ENCODE measurements around the gene ZBTB40. TPM values are rescaled to one million over a fixed set of nuclear protein-coding genes. Genes with fewer than 3 reads are reported as not detected.

The ZBTB40 gene
- total and polyA plus RNA-seq, 9 of the 15 experiments (the other 6 are each of a cell fraction or from before 2014, with no cell fraction given), result 2.6 to 26.0 (median 18.8) TPM

DNA sequence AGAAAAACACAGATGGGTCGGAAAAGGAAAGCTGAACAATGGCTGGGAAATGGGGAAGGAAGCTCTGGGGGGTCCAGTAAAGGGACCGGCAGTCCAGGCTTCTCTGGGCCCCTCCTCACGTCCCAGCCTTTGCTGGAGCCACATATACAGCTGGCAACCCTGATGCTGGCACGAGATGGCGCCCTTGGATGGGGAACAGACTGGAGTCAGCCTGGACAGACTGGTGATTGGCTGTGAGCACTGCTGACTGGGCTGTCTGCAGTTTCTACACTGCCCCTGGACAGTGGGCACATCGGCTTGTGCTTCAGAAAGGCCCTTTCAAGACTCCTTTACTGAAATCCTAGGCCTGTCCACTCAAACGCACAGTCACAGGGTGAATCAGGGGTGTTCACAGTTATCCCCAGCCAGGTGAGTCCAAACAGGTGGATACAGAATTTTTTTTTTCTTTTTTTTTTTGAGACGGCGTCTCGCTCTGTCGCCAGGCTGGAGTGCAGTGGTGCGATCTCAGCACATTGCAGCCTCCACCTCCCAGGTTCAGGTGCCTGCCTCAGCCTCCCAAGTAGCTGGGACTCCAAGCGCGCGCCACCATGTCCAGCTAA, 31.1 kb upstream of the ZBTB40 start (continued):
- TF ChIP-seq HSF4 (CRISPR knock-in tag; IDR thresholded peaks at IDR 0.05; ENCODE audit: borderline replicate concordance), result no peak
- peak; percentile 25; the same call in 1 of the 2 replicates for TF ChIP-seq MYC (IDR thresholded peaks at IDR 0.05; ENCODE audit: low read depth, low read length)
- no peak for TF ChIP-seq MYC (CRISPR knock-in tag; IDR thresholded peaks at IDR 0.05; ENCODE audit: borderline replicate concordance, low read depth)
- TF ChIP-seq ZNF444 (CRISPR knock-in tag; IDR thresholded peaks at IDR 0.05), result no peak
- no peak for TF ChIP-seq ZNF121 (CRISPR knock-in tag; conservative IDR thresholded peaks at IDR 0.05)
- no peak for TF ChIP-seq ELF4 (CRISPR knock-in tag; IDR thresholded peaks at IDR 0.05)
- TF ChIP-seq DMBX1 (CRISPR knock-in tag; IDR thresholded peaks at IDR 0.05; ENCODE audit: borderline replicate concordance), result no peak
- no peak for TF ChIP-seq MTA2 (IDR thresholded peaks at IDR 0.05; ENCODE audit: low read depth)
- TF ChIP-seq, protein P1, sequence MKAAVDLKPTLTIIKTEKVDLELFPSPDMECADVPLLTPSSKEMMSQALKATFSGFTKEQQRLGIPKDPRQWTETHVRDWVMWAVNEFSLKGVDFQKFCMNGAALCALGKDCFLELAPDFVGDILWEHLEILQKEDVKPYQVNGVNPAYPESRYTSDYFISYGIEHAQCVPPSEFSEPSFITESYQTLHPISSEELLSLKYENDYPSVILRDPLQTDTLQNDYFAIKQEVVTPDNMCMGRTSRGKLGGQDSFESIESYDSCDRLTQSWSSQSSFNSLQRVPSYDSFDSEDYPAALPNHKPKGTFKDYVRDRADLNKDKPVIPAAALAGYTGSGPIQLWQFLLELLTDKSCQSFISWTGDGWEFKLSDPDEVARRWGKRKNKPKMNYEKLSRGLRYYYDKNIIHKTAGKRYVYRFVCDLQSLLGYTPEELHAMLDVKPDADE (conservative IDR thresholded peaks at IDR 0.05; ENCODE audit: control insufficient read depth, low read depth, low read length), result no peak
- TF ChIP-seq, protein P2, sequence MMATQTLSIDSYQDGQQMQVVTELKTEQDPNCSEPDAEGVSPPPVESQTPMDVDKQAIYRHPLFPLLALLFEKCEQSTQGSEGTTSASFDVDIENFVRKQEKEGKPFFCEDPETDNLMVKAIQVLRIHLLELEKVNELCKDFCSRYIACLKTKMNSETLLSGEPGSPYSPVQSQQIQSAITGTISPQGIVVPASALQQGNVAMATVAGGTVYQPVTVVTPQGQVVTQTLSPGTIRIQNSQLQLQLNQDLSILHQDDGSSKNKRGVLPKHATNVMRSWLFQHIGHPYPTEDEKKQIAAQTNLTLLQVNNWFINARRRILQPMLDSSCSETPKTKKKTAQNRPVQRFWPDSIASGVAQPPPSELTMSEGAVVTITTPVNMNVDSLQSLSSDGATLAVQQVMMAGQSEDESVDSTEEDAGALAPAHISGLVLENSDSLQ (IDR thresholded peaks at IDR 0.05), result no peak
- peak; percentile 100 for TF ChIP-seq SMC3 (conservative IDR thresholded peaks at IDR 0.05; ENCODE audit: insufficient read depth, low read depth, low read length)
- TF ChIP-seq ZKSCAN3 (CRISPR knock-in tag; IDR thresholded peaks at IDR 0.05), result no peak
- TF ChIP-seq MEF2D (tag; conservative IDR thresholded peaks at IDR 0.05; ENCODE audit: low read depth), result no peak
- no peak for TF ChIP-seq SIX5 (IDR thresholded peaks at IDR 0.05; ENCODE audit: borderline replicate concordance in 1 of 2, insufficient read depth in 1 of 2, low read depth in 1 of 2, low read length in 2 of 2)
- TF ChIP-seq ZNF23 (CRISPR knock-in tag; IDR thresholded peaks at IDR 0.05), result no peak
- TF ChIP-seq ZNF830 (CRISPR knock-in tag; IDR thresholded peaks at IDR 0.05), result no peak
- TF ChIP-seq, protein P3, sequence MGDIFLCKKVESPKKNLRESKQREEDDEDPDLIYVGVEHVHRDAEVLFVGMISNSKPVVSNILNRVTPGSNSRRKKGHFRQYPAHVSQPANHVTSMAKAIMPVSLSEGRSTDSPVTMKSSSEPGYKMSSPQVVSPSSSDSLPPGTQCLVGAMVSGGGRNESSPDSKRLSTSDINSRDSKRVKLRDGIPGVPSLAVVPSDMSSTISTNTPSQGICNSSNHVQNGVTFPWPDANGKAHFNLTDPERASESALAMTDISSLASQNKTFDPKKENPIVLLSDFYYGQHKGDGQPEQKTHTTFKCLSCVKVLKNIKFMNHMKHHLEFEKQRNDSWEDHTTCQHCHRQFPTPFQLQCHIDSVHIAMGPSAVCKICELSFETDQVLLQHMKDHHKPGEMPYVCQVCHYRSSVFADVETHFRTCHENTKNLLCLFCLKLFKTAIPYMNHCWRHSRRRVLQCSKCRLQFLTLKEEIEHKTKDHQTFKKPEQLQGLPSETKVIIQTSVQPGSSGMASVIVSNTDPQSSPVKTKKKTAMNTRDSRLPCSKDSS (IDR thresholded peaks at IDR 0.05; ENCODE audit: low read depth, partially characterized antibody), result no peak
- no peak for TF ChIP-seq BACH1 (tag; IDR thresholded peaks at IDR 0.05)
- TF ChIP-seq MXI1 (IDR thresholded peaks at IDR 0.05; ENCODE audit: low read depth, low read length), result no peak
- TF ChIP-seq KLF13 (tag; IDR thresholded peaks at IDR 0.05; ENCODE audit: borderline replicate concordance, low read depth), result peak; percentile 44; the same call in 1 of the 2 replicates
- TF ChIP-seq, protein P4, sequence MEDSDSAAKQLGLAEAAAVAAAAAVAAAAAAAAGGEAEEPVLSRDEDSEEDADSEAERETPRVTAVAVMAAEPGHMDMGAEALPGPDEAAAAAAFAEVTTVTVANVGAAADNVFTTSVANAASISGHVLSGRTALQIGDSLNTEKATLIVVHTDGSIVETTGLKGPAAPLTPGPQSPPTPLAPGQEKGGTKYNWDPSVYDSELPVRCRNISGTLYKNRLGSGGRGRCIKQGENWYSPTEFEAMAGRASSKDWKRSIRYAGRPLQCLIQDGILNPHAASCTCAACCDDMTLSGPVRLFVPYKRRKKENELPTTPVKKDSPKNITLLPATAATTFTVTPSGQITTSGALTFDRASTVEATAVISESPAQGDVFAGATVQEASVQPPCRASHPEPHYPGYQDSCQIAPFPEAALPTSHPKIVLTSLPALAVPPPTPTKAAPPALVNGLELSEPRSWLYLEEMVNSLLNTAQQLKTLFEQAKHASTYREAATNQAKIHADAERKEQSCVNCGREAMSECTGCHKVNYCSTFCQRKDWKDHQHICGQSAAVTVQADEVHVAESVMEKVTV (CRISPR knock-in tag; IDR thresholded peaks at IDR 0.05), result peak; percentile 87
- TF ChIP-seq ZBTB17 (CRISPR knock-in tag; IDR thresholded peaks at IDR 0.05), result no peak
- TF ChIP-seq BHLHE40 (IDR thresholded peaks at IDR 0.05; ENCODE audit: low read length), result peak; percentile 52
- TF ChIP-seq TAF1 (IDR thresholded peaks at IDR 0.05; ENCODE audit: control insufficient read depth, extremely low read depth, insufficient read depth, low read length, severe bottlenecking), result no peak
- TF ChIP-seq POLR2A (conservative IDR thresholded peaks at IDR 0.05), result no peak
- TF ChIP-seq EHMT2 (IDR thresholded peaks at IDR 0.05), result no peak

Data from K562 (cell line).